Bronchial epithelial cell (primary cell): Measurements from ENCODE around the gene DCHS1. TPM values are rescaled to one million over a fixed set of nuclear protein-coding genes. Genes with fewer than 3 reads are reported as not detected.
A peak's percentile ranks its signal among the peaks of the same experiment; 100 is the strongest.

Experiments
- DNase-seq: peaks from one replicate; pipeline ENCODE4 v3.0.0-alpha.2; 2010; ENCODE audit warnings: low read depth
- FAIRE-seq: peaks from 2 replicates; lab custom pipeline; 2011; peaks lifted over from hg19 to GRCh38; lab: Jason Lieb, UNC
- H3K27me3 ChIP-seq: 2 replicates; pipeline ENCODE4 v1.5.1; 2011; ENCODE audit warnings: low read length; ENCODE audit not compliant: control insufficient read depth, insufficient read depth
- H3K36me3 ChIP-seq: 2 replicates; pipeline ENCODE4 v1.5.1; 2011; ENCODE audit warnings: low read length; ENCODE audit not compliant: control insufficient read depth, insufficient read depth
- H3K4me3 ChIP-seq: 2 replicates; pipeline ENCODE4 v1.5.1; 2011; ENCODE audit warnings: mild to moderate bottlenecking, low read depth, low read length, control low read depth
- CTCF ChIP-seq: IDR thresholded peaks from 2 replicates; pipeline ENCODE4 v1.5.1; 2011; ENCODE audit warnings: mild to moderate bottlenecking, moderate library complexity, low read length, control low read depth, inconsistent platforms; ENCODE audit not compliant: insufficient read depth, severe bottlenecking
- total RNA-seq: library from RNA; depleted of rRNA; stranded (reverse); fragments of >200 nt; gene quantifications from 2 replicates; pipeline ENCODE4 v1.2.1, GENCODE V29; 2014

DCHS1 gene
- total RNA-seq, 1 donor from 2014 or later, result 0.26 TPM

- no peak for TF ChIP-seq CTCF
These were observed 21.1 kb downstream of the DCHS1 start for GRCh38 chr11:6634534-6634933.

GRCh38 chr11:6633422-6634408 is 21.9 kb downstream of the DCHS1 start:
- FAIRE-seq (peak; percentile 79), DNase-seq (no peak)
- H3K36me3 ChIP-seq, result no peaks in the 10 kb centered on the region
- TF ChIP-seq CTCF, result no peak
- H3K27me3 ChIP-seq, result peaks cover 15% of the 10 kb centered on the region
- no peak overlapping the region for H3K4me3 ChIP-seq

More at GRCh38 chr11:6634534-6634933, 21.1 kb downstream of the DCHS1 start:
- no peak for FAIRE-seq
- Histone ChIP-seq H3K4me3 (no peak overlapping the region), H3K27me3 (peaks cover 12% of the 10 kb centered on the region), H3K36me3 (no peaks in the 10 kb centered on the region)
- DNase-seq, result no peak

GRCh38 chr11:6632116-6633073 is 23.2 kb downstream of the DCHS1 start:
- no peak overlapping the region for H3K4me3 ChIP-seq
- FAIRE-seq (no peak), DNase-seq (no peak)
- no peak for TF ChIP-seq CTCF
- H3K27me3 ChIP-seq, result peaks cover 19% of the 10 kb centered on the region
- no peaks in the 10 kb centered on the region for H3K36me3 ChIP-seq

- FAIRE-seq (no peak), DNase-seq (no peak)
- no peak for TF ChIP-seq CTCF
- no peaks in the 10 kb centered on the region for H3K36me3 ChIP-seq
- peaks cover 19% of the 10 kb centered on the region for H3K27me3 ChIP-seq
- H3K4me3 ChIP-seq, result no peak overlapping the region
These were observed 24.2 kb downstream of the DCHS1 start for GRCh38 chr11:6631361-6631890.

GRCh38 chr11:6630632-6631291 is 24.8 kb downstream of the DCHS1 start:
- H3K27me3 ChIP-seq, result peaks cover 19% of the 10 kb centered on the region
- DNase-seq (no peak), FAIRE-seq (no peak)
- H3K36me3 ChIP-seq, result no peaks in the 10 kb centered on the region
- TF ChIP-seq CTCF, result no peak
- H3K4me3 ChIP-seq, result no peak overlapping the region
